GM21381 (cell line): ENCODE results near the gene CRTAP.
"Not testable (repeated sequence)": the region's sequence is repeated elsewhere in the genome, so short reads cannot be mapped to it uniquely, and the experiment has no call there.

ENCODE experiments used
- ATAC-seq: cut with Tn5 transposase; IDR thresholded peaks from one replicate; pipeline ENCODE4 v1.9.1; 2021; ENCODE audit warnings: mild to moderate bottlenecking, moderate library complexity; ENCODE audit not compliant: unreplicated experiment

Gene CRTAP

GRCh38 chr3:33139006-33139623 lies 25.3 kb downstream of the CRTAP start:
- ATAC-seq, result not testable (repeated sequence)

GRCh38 chr3:33139996-33140395 lies 26.2 kb downstream of the CRTAP start:
- no peak for ATAC-seq

- no peak for ATAC-seq
Measured at GRCh38 chr3:33141006-33141405, 27.2 kb downstream of the CRTAP start.

DNA sequence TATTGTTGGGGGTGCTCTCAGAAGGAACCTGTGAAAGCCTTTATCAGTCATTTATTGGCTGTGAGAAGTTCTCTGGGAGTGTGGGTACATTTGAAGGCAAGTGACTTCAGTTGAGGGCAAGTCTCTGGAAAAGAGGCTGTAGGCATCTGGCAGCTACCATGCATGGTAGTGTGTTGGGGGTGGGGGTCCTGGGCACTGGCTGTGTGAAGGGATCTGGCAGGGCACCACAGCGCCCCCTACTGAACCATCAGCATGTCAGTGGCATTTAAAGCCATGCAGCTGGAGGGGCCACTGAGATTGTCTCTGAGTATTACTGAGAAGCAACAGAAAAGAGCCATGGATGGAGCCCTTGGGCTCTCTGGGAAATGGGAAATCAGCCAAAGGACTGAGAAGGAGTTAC lies 30.6 kb downstream of the CRTAP start:
- ATAC-seq, result no peak

DNA sequence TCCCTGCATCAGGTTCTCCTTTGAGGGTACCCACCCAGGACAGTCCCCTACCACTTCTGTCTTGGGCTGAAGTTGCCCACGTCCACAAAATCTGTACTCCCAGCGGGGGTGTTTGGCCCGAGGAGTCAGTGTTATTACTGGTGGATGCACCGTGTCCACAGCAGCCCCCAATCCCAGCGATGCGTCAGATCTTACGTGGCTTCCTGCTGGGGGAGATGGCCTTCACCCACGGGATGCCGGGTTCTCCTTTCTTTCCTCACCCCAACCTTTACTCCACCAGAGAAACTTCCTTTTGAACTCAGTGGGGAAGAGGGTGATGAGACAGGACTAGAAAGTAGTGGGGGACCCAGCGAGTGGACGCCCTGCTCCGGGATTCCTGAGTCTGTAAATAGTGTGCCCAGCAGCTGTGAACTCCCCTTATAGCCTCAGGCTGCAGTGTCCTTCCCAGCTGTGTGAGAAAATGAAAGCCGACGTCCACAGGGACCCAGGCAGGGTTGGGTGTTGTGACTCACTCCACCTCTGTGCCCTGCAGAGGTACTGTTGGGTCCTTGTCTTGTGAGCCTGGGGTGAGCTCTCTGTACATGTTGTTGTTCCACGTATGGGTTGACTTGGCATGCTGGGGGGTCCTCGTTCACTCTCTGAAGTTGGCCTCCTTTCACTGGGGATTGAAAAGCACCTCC lies 31.5 kb downstream of the CRTAP start:
- ATAC-seq, result no peak

DNA sequence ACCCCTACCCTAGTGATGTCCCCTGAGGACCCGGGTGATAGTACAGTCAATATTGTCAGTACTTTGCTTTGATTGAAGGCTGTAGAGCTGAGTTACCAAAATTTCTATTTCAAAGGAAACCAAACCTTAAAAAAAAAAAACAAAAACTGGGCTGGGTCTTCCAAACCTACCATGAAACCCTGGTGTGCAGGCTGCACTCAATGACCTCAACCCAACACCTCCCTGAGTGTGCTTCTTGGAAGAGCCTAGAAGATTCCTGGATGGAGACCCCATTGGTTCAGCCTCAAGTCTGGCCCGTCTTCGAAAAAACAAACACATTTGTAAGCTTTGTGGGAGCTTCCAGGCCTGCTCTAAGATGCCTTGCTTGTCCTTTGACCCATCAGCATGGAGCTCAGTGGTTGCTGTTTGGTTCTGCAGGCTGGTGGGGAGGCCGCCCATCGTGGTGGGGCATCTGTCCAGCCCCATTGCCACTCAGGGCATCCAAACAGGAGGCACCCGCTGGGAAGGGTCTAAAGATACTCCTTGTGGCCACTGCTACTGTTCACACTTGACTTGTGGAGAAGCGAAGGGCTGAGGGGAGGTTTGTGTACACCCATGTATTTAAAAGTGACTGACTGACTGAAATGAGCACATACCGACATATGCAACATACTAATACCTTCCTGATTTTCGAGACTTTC lies 32.2 kb downstream of the CRTAP start:
- ATAC-seq, result no peak

GRCh38 chr3:33146791-33147445 lies 33.1 kb downstream of the CRTAP start:
- ATAC-seq, result no peak

GRCh38 chr3:33149342-33149741 lies 35.5 kb downstream of the CRTAP start:
- no peak for ATAC-seq

DNA sequence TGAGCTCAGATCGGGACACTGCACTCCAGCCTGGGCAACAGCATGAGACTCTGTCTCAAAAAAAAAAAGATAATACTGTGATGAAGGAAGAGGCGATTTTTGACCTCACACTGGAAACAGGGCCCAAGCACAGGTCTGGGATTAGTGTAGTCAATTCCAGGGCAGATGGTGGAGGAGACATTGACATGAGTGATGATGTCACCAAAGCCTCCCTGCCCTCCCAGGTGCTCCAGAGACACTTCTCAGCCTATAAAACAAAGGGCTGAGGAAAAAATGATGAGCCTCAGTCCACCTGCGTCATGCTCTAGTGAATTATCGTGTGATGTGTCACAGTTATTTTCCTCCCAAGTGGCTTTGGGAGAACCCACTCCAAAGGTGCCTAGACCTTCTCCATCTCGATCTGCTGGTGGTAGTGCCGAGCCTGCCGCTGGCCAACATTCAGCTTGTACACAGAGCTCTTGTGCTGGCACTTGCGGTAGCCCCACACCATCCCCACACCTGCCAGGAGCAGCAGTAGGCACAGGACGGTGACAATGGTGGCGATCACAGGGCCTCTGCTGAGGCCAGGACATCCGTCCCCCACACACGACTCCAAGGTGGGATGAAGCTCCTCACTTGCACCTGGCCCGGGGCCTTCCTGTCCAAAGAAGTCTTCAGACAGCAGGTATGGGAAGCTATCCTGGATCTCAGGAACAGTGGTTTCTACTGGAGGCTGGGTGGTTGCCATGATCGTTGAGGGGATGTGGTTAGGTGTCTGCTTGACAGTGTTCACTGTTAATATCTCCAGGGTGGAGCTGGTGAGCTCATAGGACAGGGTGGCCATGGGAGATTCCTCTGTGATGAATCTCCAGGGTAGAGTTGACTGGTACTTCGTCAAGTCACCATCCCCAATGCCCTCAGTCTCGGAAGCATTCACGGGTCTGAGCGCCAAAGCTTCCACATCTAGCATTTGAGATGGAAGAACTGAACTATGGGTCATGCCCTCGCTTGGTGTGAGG lies 38.8 kb downstream of the CRTAP start:
- no peak for ATAC-seq

DNA sequence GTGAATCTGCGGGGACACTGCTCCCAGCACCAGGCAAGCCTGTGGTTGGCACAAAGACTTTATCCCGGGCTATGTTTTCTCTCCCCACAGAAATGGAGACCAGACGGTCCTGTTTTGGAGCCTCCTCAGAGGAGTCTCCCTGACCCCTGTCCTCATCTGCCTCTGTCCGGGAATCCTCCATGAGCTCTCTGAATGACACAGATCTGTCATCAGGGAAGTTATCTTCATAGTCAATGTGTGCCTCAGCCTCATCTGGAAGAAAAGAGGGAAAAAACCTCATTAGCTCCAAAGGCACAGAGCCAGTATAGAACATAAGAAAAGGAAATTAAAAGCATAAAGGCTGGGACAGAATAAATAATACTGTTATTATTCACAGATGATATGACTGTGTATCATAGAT lies 40.0 kb downstream of the CRTAP start:
- ATAC-seq, result no peak

DNA sequence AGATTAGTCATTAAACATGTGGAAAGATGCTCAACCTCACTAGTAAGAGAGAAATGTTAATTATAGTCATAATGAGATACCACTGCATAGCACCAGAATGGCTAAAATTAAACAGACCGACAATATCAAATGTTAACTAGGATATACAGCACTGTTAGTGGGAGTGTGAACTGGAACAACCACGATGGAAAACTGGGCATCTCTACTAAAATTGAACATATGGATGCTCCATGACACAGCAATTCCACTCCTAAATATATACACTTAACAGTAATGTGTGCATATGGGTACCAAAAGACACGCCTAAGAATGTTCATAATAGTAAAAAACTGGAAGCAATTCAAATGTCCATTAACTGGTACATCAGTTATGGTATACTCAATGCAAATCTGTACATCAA lies 41.5 kb downstream of the CRTAP start:
- no peak for ATAC-seq

DNA sequence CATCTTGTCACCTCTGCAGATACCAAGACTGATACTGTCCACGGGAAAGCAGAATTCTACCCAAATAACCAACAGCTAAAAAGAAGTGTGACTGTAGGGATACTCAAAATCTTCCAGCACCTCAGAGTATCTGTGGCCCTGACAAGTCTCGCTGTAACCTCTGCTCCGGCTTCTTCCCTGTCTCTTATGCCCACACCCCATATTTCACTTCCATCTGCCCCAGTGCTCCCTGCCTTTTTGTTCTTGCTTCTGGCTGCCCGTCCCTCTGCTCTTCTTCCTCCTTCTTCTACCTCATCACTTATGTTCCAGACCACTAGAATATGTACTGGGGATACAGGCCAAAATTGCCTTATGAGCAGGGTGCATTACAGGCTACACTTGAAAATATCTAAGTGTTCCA lies 45.4 kb downstream of the CRTAP start:
- no peak for ATAC-seq

DNA sequence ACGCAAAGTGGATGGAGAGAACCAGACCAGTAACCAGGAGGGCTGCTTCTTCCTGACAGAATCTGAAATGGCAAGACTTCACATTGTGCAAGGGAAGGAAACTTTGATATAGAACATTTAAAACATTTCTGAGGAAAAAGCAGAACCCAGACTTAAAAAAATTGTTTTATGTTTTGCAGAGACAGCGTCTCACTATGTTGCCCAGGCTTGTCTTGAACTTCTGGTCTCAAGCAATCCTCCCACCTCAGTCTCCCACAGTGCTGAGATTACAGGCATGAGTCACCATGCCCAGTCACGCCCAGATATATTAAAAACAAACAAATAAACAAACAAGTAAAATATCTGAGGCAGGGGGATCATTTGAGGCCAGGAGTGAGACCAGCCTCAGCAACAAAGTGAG lies 46.2 kb downstream of the CRTAP start:
- ATAC-seq, result no peak

GRCh38 chr3:33162621-33163020 lies 48.8 kb downstream of the CRTAP start:
- not testable (repeated sequence) for ATAC-seq

DNA sequence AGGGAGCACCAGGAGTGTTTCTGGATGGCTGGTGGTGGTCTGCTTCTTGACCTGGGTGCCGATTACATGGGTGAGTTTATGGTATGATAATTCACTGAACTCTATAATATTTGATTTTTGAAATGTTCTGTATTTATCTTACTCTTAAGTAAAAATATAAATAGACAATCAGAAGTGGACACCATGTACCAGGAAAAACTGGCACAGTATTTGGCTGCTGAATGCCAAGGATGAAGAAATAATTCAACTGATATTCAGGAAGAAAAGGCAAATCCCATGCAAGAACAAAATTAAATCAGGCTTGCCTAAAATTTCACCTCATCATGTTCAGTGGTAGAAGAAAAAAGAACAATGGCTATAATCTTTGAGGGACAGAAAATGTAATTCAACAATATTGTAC lies 51.6 kb downstream of the CRTAP start:
- ATAC-seq, result no peak

- ATAC-seq, result no peak
Measured at GRCh38 chr3:33166095-33166494, 52.3 kb downstream of the CRTAP start.

DNA sequence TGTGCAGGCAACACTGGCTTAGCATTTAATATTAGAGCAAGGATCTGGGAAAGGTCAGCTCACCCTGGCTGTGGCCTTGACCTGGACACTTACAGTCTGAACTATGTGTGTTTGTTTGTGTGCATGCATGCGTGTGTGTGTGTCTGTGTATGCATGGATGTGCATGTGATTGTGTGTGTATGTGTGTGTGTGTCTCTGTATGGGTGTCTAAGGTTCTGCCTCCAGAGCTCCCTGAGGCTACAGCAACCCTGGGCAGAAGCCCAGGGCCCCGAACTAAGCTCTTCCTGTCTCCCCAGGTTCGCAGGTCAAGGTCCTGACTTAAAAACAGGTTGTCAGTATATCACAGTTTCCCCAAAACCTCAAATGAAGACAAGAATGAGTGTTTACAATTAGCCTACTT lies 53.5 kb downstream of the CRTAP start:
- no peak for ATAC-seq

GRCh38 chr3:33167716-33168336 lies 54.0 kb downstream of the CRTAP start:
- ATAC-seq, result no peak

- ATAC-seq, result no peak
Measured at GRCh38 chr3:33170531-33170930, 56.7 kb downstream of the CRTAP start.

DNA sequence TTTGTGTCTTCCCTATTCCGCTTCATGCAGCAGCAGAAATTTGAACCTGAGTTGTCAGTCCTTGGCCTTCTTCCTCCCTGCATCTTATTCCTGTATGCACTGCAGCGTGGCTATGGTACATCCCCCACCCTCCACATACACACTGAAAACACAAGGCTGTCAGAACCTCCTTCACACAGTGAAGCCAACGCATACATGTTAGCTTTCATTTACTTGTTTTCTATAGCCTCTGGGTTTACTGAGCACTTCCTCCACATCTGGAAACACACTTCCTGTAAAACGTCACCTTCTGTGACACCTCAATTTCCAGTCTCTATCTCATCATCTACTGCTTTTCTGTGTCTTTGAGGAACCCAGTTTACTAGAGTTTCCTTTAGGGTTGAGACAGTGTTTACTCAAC lies 57.8 kb downstream of the CRTAP start:
- ATAC-seq, result no peak
